WTC11 (cell line): ENCODE results near the gene S100B.

ENCODE experiments used
- CREB1 ChIP-seq: sonication (generic); formaldehyde crosslinking; IDR thresholded peaks from 2 replicates; pipeline ENCODE4 v1.8.0; 2023; ENCODE audit warnings: mild to moderate bottlenecking, missing genetic modification reagents
- CTCF ChIP-seq: fragments of 200-600 bp; IDR thresholded peaks from 2 replicates; pipeline ENCODE4 v1.8.0; 2022; ENCODE audit warnings: antibody characterized with exemption
- ELF4 ChIP-seq: sonication (generic); formaldehyde crosslinking; IDR thresholded peaks from 2 replicates; pipeline ENCODE4 v1.8.1; 2022; ENCODE audit warnings: low read depth, mild to moderate bottlenecking, moderate library complexity, missing genetic modification reagents
- ETV6 ChIP-seq: sonication (generic); formaldehyde crosslinking; IDR thresholded peaks from 2 replicates; pipeline ENCODE4 v1.8.1; 2022; ENCODE audit warnings: mild to moderate bottlenecking, missing genetic modification reagents
- RELA ChIP-seq: sonication (generic); formaldehyde crosslinking; IDR thresholded peaks from 2 replicates; pipeline ENCODE4 v1.8.1; 2022; ENCODE audit warnings: missing genetic modification reagents, mild to moderate bottlenecking, borderline replicate concordance

- TF ChIP-seq CTCF (no peak), CREB1 (CRISPR knock-in tag) (no peak), RELA (no peak), ETV6 (CRISPR knock-in tag) (no peak), ELF4 (CRISPR knock-in tag) (no peak)
Measured at GRCh38 chr21:46636181-46636512, 31.3 kb upstream of the S100B start.
